Measurements from ENCODE around the gene WDTC1. TPM values are rescaled to one million over a fixed set of nuclear protein-coding genes. Genes with fewer than 3 reads are reported as not detected.

WDTC1 gene
- total and polyA plus RNA-seq, 2 of the 13 experiments (the other 11 are each of a cell fraction or from before 2014, with no cell fraction given), result 5.5 TPM

DNA sequence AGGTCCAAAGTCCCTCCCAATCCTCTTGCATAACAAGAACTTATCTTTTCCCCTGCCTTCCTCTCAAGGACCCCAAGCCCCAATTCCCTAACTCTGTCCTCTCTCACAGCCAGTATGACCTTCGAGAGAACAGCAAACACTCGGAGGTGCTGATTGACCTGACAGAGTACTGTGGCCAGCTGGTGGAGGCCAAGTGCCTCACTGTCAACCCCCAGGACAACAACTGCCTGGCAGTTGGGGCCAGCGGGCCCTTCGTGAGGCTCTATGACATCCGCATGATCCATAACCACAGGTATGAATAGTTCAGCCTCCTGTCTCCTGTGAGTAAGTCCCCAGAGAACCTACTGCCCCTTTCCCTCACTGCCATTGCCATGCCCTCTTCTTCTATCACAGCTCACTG is 57.7 kb downstream of the WDTC1 start:
- intact Hi-C loops (cut with micrococcal nuclease; ENCODE audit: unreplicated experiment) (no loop called here), in situ Hi-C loops (cut with HindIII; ENCODE audit: extremely low pct_ligation_motif_present, low pct_unique_long_range_greater_than_20kb) (loop anchor here (10.0 kb wide), 1 partner anchor 313 kb away; the partner anchor contains the start of gene AHDC1)
- ATAC-seq, result no peak
- H3K79me2 ChIP-seq (ENCODE audit: insufficient read depth, low read length), result no peaks in the 10 kb centered on the region
- no peak for FAIRE-seq
- H3K4me2 ChIP-seq (ENCODE audit: low read depth, low read length), result no peak overlapping the region
- peaks cover 2 to 20% of the 10 kb centered on the region in 2 experiments; a peak in 3 of 5 replicates for H3K36me3 ChIP-seq (replicated peaks in 1 of 2; ENCODE audit: control insufficient read depth in 1 of 2, insufficient read depth in 2 of 2, low read length in 2 of 2)
- no peak for TF ChIP-seq ZNF782 (CRISPR knock-in tag; IDR thresholded peaks at IDR 0.05; ENCODE audit: borderline replicate concordance)
- TF ChIP-seq ZBTB1 (CRISPR knock-in tag; IDR thresholded peaks at IDR 0.05; ENCODE audit: borderline replicate concordance), result no peak
- H3K27me3 ChIP-seq (ENCODE audit: control insufficient read depth in 1 of 2, insufficient read depth in 2 of 2, low read length in 2 of 2), result no peaks in the 10 kb centered on the region
- POLR2A ChIA-PET, result no interaction called here
- 75% methylated on average over 5 of the region's 5 CpGs for WGBS (ENCODE audit: low lambda C conversion rate)
- BruUV-seq (replicated peaks), result no TSS peak
- CTCF ChIA-PET (ENCODE audit: low intra/inter-chr PET ratio, low total read pairs), result no interaction called here
- no peaks in the 10 kb centered on the region; the same call in 1 of the 2 replicates for H3K4me1 ChIP-seq (ENCODE audit: insufficient read depth, low read length)
- no peak overlapping the region for H3K4me3 ChIP-seq (replicated peaks in 1 of 3; ENCODE audit: insufficient read depth in 1 of 3, low read depth in 2 of 3, low read length in 3 of 3)
- no peak overlapping the region for H3K27ac ChIP-seq (ENCODE audit: extremely low read length, insufficient read depth, low read length)
- no peaks in the 10 kb centered on the region for H4K20me1 ChIP-seq (ENCODE audit: insufficient read depth, low read length)
- H2AFZ ChIP-seq (ENCODE audit: low read length), result no peak overlapping the region
- DNase-seq (ENCODE audit: low spot score), result no peak
- H3K9me3 ChIP-seq (ENCODE audit: low read length), result no peaks in the 10 kb centered on the region
- no peak overlapping the region for H3K9ac ChIP-seq (ENCODE audit: insufficient read depth, low read depth, low read length)

- Histone ChIP-seq H3K9ac (ENCODE audit: insufficient read depth, low read depth, low read length) (no peak overlapping the region), H3K9me3 (ENCODE audit: low read length) (no peaks in the 10 kb centered on the region), H3K4me3 (replicated peaks in 1 of 3; ENCODE audit: insufficient read depth in 1 of 3, low read depth in 2 of 3, low read length in 3 of 3) (no peak overlapping the region), H3K27me3 (ENCODE audit: control insufficient read depth in 1 of 2, insufficient read depth in 2 of 2, low read length in 2 of 2) (no peaks in the 10 kb centered on the region), H4K20me1 (ENCODE audit: insufficient read depth, low read length) (no peaks in the 10 kb centered on the region), H2AFZ (ENCODE audit: low read length) (no peak overlapping the region), H3K4me2 (ENCODE audit: low read depth, low read length) (no peak overlapping the region), H3K36me3 (replicated peaks in 1 of 2; ENCODE audit: control insufficient read depth in 1 of 2, insufficient read depth in 2 of 2, low read length in 2 of 2) (peaks cover 0 to 24% of the 10 kb centered on the region in 2 experiments; a peak in 2 of 5 replicates), H3K4me1 (ENCODE audit: insufficient read depth, low read length) (no peaks in the 10 kb centered on the region; the same call in 1 of the 2 replicates), H3K79me2 (ENCODE audit: insufficient read depth, low read length) (no peaks in the 10 kb centered on the region), H3K27ac (ENCODE audit: extremely low read length, insufficient read depth, low read length) (no peak overlapping the region)
- no TSS peak for BruUV-seq (replicated peaks)
- ATAC-seq (no peak), DNase-seq (ENCODE audit: low spot score) (no peak), FAIRE-seq (no peak)
- intact Hi-C loops (cut with micrococcal nuclease; ENCODE audit: unreplicated experiment) (no loop called here), in situ Hi-C loops (cut with HindIII; ENCODE audit: extremely low pct_ligation_motif_present, low pct_unique_long_range_greater_than_20kb) (loop anchor here (10.0 kb wide), 1 partner anchor 311 kb away; the partner anchor contains the start of gene AHDC1)
- TF ChIP-seq ZNF350 (CRISPR knock-in tag; IDR thresholded peaks at IDR 0.05; ENCODE audit: borderline replicate concordance, low read depth) (no peak), KLF12 (CRISPR knock-in tag; IDR thresholded peaks at IDR 0.05; ENCODE audit: borderline replicate concordance) (no peak)
- TF ChIP-seq, protein P1, sequence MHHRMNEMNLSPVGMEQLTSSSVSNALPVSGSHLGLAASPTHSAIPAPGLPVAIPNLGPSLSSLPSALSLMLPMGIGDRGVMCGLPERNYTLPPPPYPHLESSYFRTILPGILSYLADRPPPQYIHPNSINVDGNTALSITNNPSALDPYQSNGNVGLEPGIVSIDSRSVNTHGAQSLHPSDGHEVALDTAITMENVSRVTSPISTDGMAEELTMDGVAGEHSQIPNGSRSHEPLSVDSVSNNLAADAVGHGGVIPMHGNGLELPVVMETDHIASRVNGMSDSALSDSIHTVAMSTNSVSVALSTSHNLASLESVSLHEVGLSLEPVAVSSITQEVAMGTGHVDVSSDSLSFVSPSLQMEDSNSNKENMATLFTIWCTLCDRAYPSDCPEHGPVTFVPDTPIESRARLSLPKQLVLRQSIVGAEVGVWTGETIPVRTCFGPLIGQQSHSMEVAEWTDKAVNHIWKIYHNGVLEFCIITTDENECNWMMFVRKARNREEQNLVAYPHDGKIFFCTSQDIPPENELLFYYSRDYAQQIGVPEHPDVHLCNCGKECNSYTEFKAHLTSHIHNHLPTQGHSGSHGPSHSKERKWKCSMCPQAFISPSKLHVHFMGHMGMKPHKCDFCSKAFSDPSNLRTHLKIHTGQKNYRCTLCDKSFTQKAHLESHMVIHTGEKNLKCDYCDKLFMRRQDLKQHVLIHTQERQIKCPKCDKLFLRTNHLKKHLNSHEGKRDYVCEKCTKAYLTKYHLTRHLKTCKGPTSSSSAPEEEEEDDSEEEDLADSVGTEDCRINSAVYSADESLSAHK (CRISPR knock-in tag; IDR thresholded peaks at IDR 0.05; ENCODE audit: borderline replicate concordance), result no peak
- 93% methylated on average over 8 of the region's 8 CpGs for WGBS (ENCODE audit: low lambda C conversion rate)
- POLR2A ChIA-PET, result no interaction called here
- CTCF ChIA-PET (ENCODE audit: low intra/inter-chr PET ratio, low total read pairs), result no interaction called here
These were observed 59.5 kb downstream of the WDTC1 start for GRCh38 chr1:27293915-27294314.
